OCI-LY1 (cell line): ENCODE measurements around the gene TMEM196.

Source experiments
- H2AFZ ChIP-seq: fragments of 200-600 bp; sonication (generic), shearing (Covaris generic); 2 replicates; pipeline ENCODE4 v1.6.0; 2014; ENCODE audit warnings: antibody characterized with exemption, mild to moderate bottlenecking, low read length
- H3F3A ChIP-seq: fragments of 200-600 bp; sonication (generic), shearing (Covaris generic); 2 replicates; pipeline ENCODE4 v1.6.0; 2014; ENCODE audit warnings: mild to moderate bottlenecking, antibody characterized with exemption, low read length, moderate library complexity; ENCODE audit not compliant: insufficient read depth
- H3K27ac ChIP-seq: fragments of 200-600 bp; sonication (generic); 2 replicates; pipeline ENCODE4 v1.5.1; 2014; ENCODE audit warnings: low read length, mixed run types, mild to moderate bottlenecking, low read depth; ENCODE audit not compliant: poor library complexity, severe bottlenecking
- H3K27me3 ChIP-seq: fragments of 200-600 bp; sonication (generic); 2 replicates; pipeline ENCODE4 v1.6.0; 2014; ENCODE audit warnings: antibody characterized with exemption, mild to moderate bottlenecking, low read length, moderate library complexity; ENCODE audit not compliant: insufficient read depth
- H3K36me3 ChIP-seq: fragments of 200-600 bp; sonication (generic); 2 replicates; pipeline ENCODE4 v1.6.1; 2014; ENCODE audit warnings: mild to moderate bottlenecking, antibody characterized with exemption, low read length, moderate library complexity, mixed read lengths; ENCODE audit not compliant: insufficient read depth
- H3K4me1 ChIP-seq: fragments of 200-600 bp; sonication (generic); 2 replicates; pipeline ENCODE4 v1.5.1; 2014; ENCODE audit warnings: mild to moderate bottlenecking, low read length, moderate library complexity; ENCODE audit not compliant: insufficient read depth, severe bottlenecking
- H3K4me2 ChIP-seq: fragments of 200-600 bp; sonication (generic), shearing (Covaris generic); 2 replicates; pipeline ENCODE4 v1.6.1; 2014; ENCODE audit warnings: low read length
- H3K4me3 ChIP-seq: fragments of 200-600 bp; sonication (generic); 2 replicates; pipeline ENCODE4 v1.5.1; 2014; ENCODE audit warnings: low read length, low read depth, mild to moderate bottlenecking, mixed read lengths; ENCODE audit not compliant: poor library complexity, severe bottlenecking
- H3K79me2 ChIP-seq: fragments of 200-600 bp; shearing (Covaris generic); 2 replicates; pipeline ENCODE4 v1.6.1; 2016; ENCODE audit warnings: mixed run types, low read length, mixed read lengths; ENCODE audit not compliant: insufficient read depth
- H3K9ac ChIP-seq: fragments of 200-600 bp; sonication (generic), shearing (Covaris generic); 2 replicates; pipeline ENCODE4 v1.6.1; 2014; ENCODE audit warnings: mild to moderate bottlenecking, low read length, mixed read lengths
- H3K9me2 ChIP-seq: fragments of 200-600 bp; sonication (generic), shearing (Covaris generic); 2 replicates; pipeline ENCODE4 v1.6.1; 2014; ENCODE audit warnings: low read depth, mild to moderate bottlenecking, low read length, mixed read lengths
- H3K9me3 ChIP-seq: fragments of 200-600 bp; shearing (Covaris generic); 2 replicates; pipeline ENCODE4 v1.6.1; 2014; ENCODE audit warnings: low read length, mixed read lengths
- H4K20me1 ChIP-seq: fragments of 200-600 bp; sonication (generic), shearing (Covaris generic); 2 replicates; pipeline ENCODE4 v1.6.0; 2016; ENCODE audit warnings: mild to moderate bottlenecking, low read length; ENCODE audit not compliant: insufficient read depth
- EZH2 ChIP-seq: fragments of 200-600 bp; sonication (generic), shearing (Covaris generic); IDR thresholded peaks from 2 replicates; pipeline ENCODE4 v1.8.0; 2017; ENCODE audit warnings: borderline replicate concordance, mixed run types, mild to moderate bottlenecking, antibody characterized with exemption, low read length, moderate library complexity, mixed read lengths
- TF ChIP-seq, protein P1 (sequence below): fragments of 200-600 bp; sonication (generic), shearing (Covaris generic); IDR thresholded peaks from 2 replicates; pipeline ENCODE4 v1.5.1; 2017; ENCODE audit warnings: mild to moderate bottlenecking, antibody characterized with exemption, low read length, moderate library complexity, mixed read lengths

Gene TMEM196

GRCh38 chr7:19772306-19772705 is 1.1 kb downstream of the TMEM196 start:
- TF ChIP-seq EZH2, result no peak
- H3K36me3 ChIP-seq, result no peaks in the 10 kb centered on the region
- H3K9me2 ChIP-seq, result no peaks in the 10 kb centered on the region
- no peak overlapping the region for H3K4me3 ChIP-seq
- H3F3A ChIP-seq, result no peaks in the 10 kb centered on the region
- H3K9ac ChIP-seq, result no peak overlapping the region
- no peak overlapping the region for H3K4me2 ChIP-seq
- no peaks in the 10 kb centered on the region for H3K27me3 ChIP-seq
- H3K9me3 ChIP-seq, result no peaks in the 10 kb centered on the region
- no peaks in the 10 kb centered on the region for H4K20me1 ChIP-seq
- no peak overlapping the region for H2AFZ ChIP-seq
- H3K79me2 ChIP-seq, result no peaks in the 10 kb centered on the region
- no peaks in the 10 kb centered on the region for H3K4me1 ChIP-seq
- no peak overlapping the region for H3K27ac ChIP-seq

- Histone ChIP-seq H3K4me3 (no peak overlapping the region), H3K27ac (no peak overlapping the region), H3F3A (no peaks in the 10 kb centered on the region), H3K4me1 (no peaks in the 10 kb centered on the region), H3K36me3 (no peaks in the 10 kb centered on the region), H4K20me1 (no peaks in the 10 kb centered on the region), H2AFZ (no peak overlapping the region), H3K9me3 (no peaks in the 10 kb centered on the region), H3K27me3 (no peaks in the 10 kb centered on the region), H3K9ac (no peak overlapping the region), H3K79me2 (no peaks in the 10 kb centered on the region), H3K4me2 (no peak overlapping the region), H3K9me2 (no peaks in the 10 kb centered on the region)
- TF ChIP-seq, protein P1, sequence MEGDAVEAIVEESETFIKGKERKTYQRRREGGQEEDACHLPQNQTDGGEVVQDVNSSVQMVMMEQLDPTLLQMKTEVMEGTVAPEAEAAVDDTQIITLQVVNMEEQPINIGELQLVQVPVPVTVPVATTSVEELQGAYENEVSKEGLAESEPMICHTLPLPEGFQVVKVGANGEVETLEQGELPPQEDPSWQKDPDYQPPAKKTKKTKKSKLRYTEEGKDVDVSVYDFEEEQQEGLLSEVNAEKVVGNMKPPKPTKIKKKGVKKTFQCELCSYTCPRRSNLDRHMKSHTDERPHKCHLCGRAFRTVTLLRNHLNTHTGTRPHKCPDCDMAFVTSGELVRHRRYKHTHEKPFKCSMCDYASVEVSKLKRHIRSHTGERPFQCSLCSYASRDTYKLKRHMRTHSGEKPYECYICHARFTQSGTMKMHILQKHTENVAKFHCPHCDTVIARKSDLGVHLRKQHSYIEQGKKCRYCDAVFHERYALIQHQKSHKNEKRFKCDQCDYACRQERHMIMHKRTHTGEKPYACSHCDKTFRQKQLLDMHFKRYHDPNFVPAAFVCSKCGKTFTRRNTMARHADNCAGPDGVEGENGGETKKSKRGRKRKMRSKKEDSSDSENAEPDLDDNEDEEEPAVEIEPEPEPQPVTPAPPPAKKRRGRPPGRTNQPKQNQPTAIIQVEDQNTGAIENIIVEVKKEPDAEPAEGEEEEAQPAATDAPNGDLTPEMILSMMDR, result no peak
- TF ChIP-seq EZH2, result no peak
These were observed 10.8 kb downstream of the TMEM196 start for GRCh38 chr7:19762631-19763030.

DNA sequence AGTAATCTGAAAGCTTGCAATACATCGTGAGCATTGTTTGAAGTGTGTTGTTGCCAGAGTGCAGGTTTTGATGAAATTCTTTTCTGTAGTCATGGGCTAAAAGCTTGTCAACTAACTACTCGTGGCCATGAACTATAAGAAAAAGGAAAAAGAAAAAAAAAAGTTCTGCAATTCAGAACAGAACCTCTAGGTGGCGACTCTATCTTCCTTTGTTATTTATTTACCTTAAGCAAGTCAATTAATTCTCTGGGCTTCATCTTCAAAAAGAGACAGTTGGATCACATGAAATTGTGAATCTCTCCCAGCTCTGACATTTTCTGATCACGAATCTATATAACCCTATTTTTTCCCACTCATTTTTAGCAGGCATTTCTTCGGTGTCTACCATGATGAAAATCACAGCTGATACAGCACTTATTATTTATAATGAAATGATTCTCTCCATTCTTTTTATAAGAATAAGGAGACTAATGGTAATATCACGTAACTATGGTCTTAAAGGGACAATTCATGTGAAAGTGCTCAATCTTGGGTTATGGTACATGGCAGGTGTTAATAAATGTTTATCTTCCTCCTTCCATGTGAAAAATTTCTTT is 18.8 kb downstream of the TMEM196 start:
- no peak overlapping the region for H2AFZ ChIP-seq
- no peak overlapping the region for H3K4me2 ChIP-seq

DNA sequence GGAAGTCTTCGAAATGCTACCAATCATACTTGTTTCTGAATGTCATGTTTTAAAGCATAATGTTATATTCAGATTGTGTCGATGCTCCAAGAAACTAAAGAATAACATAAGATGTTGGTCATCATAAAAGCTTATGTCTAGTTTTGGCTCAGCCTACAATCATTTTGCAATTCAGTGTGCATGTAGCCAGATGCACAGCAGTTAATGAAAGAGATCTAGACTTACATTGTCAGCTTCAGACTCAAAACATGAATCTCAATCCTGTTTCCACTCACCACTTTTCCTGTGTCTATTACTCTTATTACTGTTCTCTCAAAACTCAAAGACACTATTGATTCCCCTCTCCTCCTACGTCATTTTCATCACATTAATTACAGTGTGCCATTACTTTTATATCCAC is 21.4 kb downstream of the TMEM196 start:
- Histone ChIP-seq H3K9me3 (no peaks in the 10 kb centered on the region), H3K27me3 (no peaks in the 10 kb centered on the region), H3K4me1 (no peaks in the 10 kb centered on the region), H3K9ac (no peak overlapping the region), H3K9me2 (no peaks in the 10 kb centered on the region), H2AFZ (no peak overlapping the region), H3K36me3 (no peaks in the 10 kb centered on the region), H3K27ac (no peak overlapping the region), H3K4me2 (no peak overlapping the region), H3K79me2 (no peaks in the 10 kb centered on the region), H3F3A (no peaks in the 10 kb centered on the region), H4K20me1 (no peaks in the 10 kb centered on the region), H3K4me3 (no peak overlapping the region)
- TF ChIP-seq EZH2, result no peak
- TF ChIP-seq, protein P1, result no peak

More for the DNA sequence above, 18.8 kb downstream of the TMEM196 start:
- H3K36me3 ChIP-seq, result no peaks in the 10 kb centered on the region
- no peak for TF ChIP-seq EZH2
- TF ChIP-seq, protein P1, result peak; percentile 93
- H3K9me2 ChIP-seq, result no peaks in the 10 kb centered on the region
- no peaks in the 10 kb centered on the region for H4K20me1 ChIP-seq
- no peaks in the 10 kb centered on the region for H3F3A ChIP-seq
- no peak overlapping the region for H3K27ac ChIP-seq
- H3K9me3 ChIP-seq, result no peaks in the 10 kb centered on the region
- no peaks in the 10 kb centered on the region for H3K27me3 ChIP-seq
- H3K9ac ChIP-seq, result no peak overlapping the region
- no peaks in the 10 kb centered on the region for H3K4me1 ChIP-seq
- H3K79me2 ChIP-seq, result no peaks in the 10 kb centered on the region
- no peak overlapping the region for H3K4me3 ChIP-seq
